Esophagus squamous epithelium (tissue), 4 donors: ENCODE data around the gene TBC1D24.

Experiments used
- CTCF ChIP-seq, 6 experiments: fragments of 450-650 bp in 4 of 6; fragments of 200-600 bp in 2 of 6; sonication (generic) in 2 of 6; IDR thresholded peaks; one replicate each; pipeline ENCODE4 v1.5.1; 2016 to 2019; ENCODE audit warnings: antibody characterized with exemption in 6 of 6, mild to moderate bottlenecking in 4 of 6, moderate library complexity in 4 of 6
- POLR2A ChIP-seq, 4 donors: fragments of 450-650 bp; IDR thresholded peaks; one replicate each; pipeline ENCODE4 v1.6.1; 2017; ENCODE audit warnings: antibody characterized with exemption in 4 of 4, mild to moderate bottlenecking in 4 of 4, moderate library complexity in 3 of 4

- TF ChIP-seq CTCF (IDR thresholded peaks at IDR 0.05) (no peak), POLR2A (IDR thresholded peaks at IDR 0.05) (no peak)
Observed at GRCh38 chr16:2460391-2460713, 14.6 kb upstream of the TBC1D24 start.
